GM12878 (cell line): ENCODE data around the gene VSTM4. TPM values are rescaled to one million over a fixed set of nuclear protein-coding genes. Genes with fewer than 3 reads are reported as not detected.

Experiments
- ATAC-seq: fragments of 200-7000 bp; cut with Tn5 transposase; 3 replicates; pipeline ENCODE4 v1.9.1; 2020; ENCODE audit warnings: mild to moderate bottlenecking, moderate library complexity
- BruUV-seq: library from RNA; stranded (reverse); fragments of 400-500 nt; replicated peaks from 2 replicates; lab custom pipeline; 2021; lab: Mats Ljungman, UMichigan
- CTCF ChIA-PET: fragments of 300-600 bp; sonication (Branson Sonifier 250); formaldehyde crosslinking; extraction: SDS; loops from one replicate; lab custom pipeline; 2021; ENCODE audit warnings: inconsistent platforms; lab: Yijun Ruan, JAX
- POLR2A ChIA-PET: fragments of 350-600 bp; formaldehyde crosslinking; extraction: SDS; loops from one replicate; lab custom pipeline; 2021; ENCODE audit warnings: inconsistent platforms; lab: Charles Lee
- RAD21 ChIA-PET: fragments of 300-600 bp; sonication (Branson Sonifier 250); formaldehyde crosslinking; loops from one replicate; lab custom pipeline; 2023; ENCODE audit warnings: antibody characterized with exemption; ENCODE audit not compliant: unreplicated experiment; lab: Charles Lee
- SMC1A ChIA-PET: fragments of 300-600 bp; sonication (Branson Sonifier 250); formaldehyde crosslinking; loops from one replicate; lab custom pipeline; 2023; ENCODE audit not compliant: unreplicated experiment, uncharacterized antibody; lab: Charles Lee
- DNase-seq: peaks from one replicate; pipeline ENCODE4 v3.0.0-alpha.2; 2011; ENCODE audit warnings: low read depth, low spot score
- FAIRE-seq: peaks from 3 replicates; lab custom pipeline; 2011; peaks lifted over from hg19 to GRCh38; lab: Jason Lieb, UNC
- H2AFZ ChIP-seq: 2 replicates; pipeline ENCODE4 v1.6.0; 2011; ENCODE audit warnings: low read depth, low read length, control low read depth; ENCODE audit not compliant: control insufficient read depth
- H3K27ac ChIP-seq: 2 replicates; pipeline ENCODE4 v1.5.1; 2011; ENCODE audit warnings: control low read depth; ENCODE audit not compliant: control insufficient read depth, insufficient read depth
- H3K27me3 ChIP-seq, 2 experiments: replicated peaks in 1 of 2; 2 replicates each; pipeline versions ENCODE4 v1.6.0 to v1.6.1; 2011; ENCODE audit warnings: low read length in 1 of 2; ENCODE audit not compliant: control insufficient read depth in 2 of 2, insufficient read depth in 2 of 2
- H3K36me3 ChIP-seq, 2 experiments: 2 replicates each; pipeline ENCODE4 v1.5.1; 2011; ENCODE audit warnings: low read length in 1 of 2; ENCODE audit not compliant: control insufficient read depth in 2 of 2, insufficient read depth in 2 of 2
- H3K4me1 ChIP-seq: 2 replicates; pipeline ENCODE4 v1.6.1; 2011; ENCODE audit warnings: mild to moderate bottlenecking, low read length, moderate library complexity, mixed read lengths; ENCODE audit not compliant: control insufficient read depth, insufficient read depth
- H3K4me2 ChIP-seq: 2 replicates; pipeline ENCODE4 v1.6.0; 2011; ENCODE audit warnings: control low read depth; ENCODE audit not compliant: control insufficient read depth, insufficient read depth
- H3K4me3 ChIP-seq: fragments of 200-600 bp; sonication (generic); 2 replicates; pipeline ENCODE4 v1.5.1; 2016
- H3K79me2 ChIP-seq: 2 replicates; pipeline ENCODE4 v1.6.0; 2011; ENCODE audit warnings: low read length; ENCODE audit not compliant: control insufficient read depth, insufficient read depth
- H3K9ac ChIP-seq: 2 replicates; pipeline ENCODE4 v1.8.0; 2011; ENCODE audit warnings: low read length, control low read depth, mixed read lengths; ENCODE audit not compliant: control insufficient read depth, insufficient read depth
- H3K9me3 ChIP-seq: replicated peaks from 3 replicates; pipeline ENCODE4 v1.5.1; 2011; ENCODE audit warnings: mild to moderate bottlenecking, low read length; ENCODE audit not compliant: control insufficient read depth, insufficient read depth
- H4K20me1 ChIP-seq: 2 replicates; pipeline ENCODE4 v1.6.0; 2011; ENCODE audit not compliant: control insufficient read depth, insufficient read depth
- E2F4 ChIP-seq: IDR thresholded peaks from 2 replicates; pipeline ENCODE4 v1.6.1; 2012; ENCODE audit warnings: low read depth, low read length, improper control_type of control experiment
- HDAC2 ChIP-seq: fragments of 200-600 bp; sonication (generic); IDR thresholded peaks from 2 replicates; pipeline ENCODE4 v1.6.1; 2017
- PRDM15 ChIP-seq: fragments of 450-650 bp; formaldehyde crosslinking; IDR thresholded peaks from 2 replicates; pipeline ENCODE4 v1.4.0; 2020; ENCODE audit warnings: mild to moderate bottlenecking, moderate library complexity
- TCF7 ChIP-seq: IDR thresholded peaks from 2 replicates; pipeline ENCODE4 v1.6.1; 2014; ENCODE audit warnings: antibody characterized with exemption, borderline replicate concordance
- ZNF24 ChIP-seq: fragments of 450-650 bp; IDR thresholded peaks from 2 replicates; pipeline ENCODE4 v1.6.1; 2017; ENCODE audit warnings: antibody characterized with exemption, mild to moderate bottlenecking
- WGBS: methylation state at CpG from one replicate; pipeline ENCODE4 v1.1.6; 2016; ENCODE audit warnings: low lambda C conversion rate; ENCODE audit not compliant: insufficient replicate concordance, insufficient coverage; ENCODE audit errors: missing lambda C conversion rate; 5-methylcytosine and 5-hydroxymethylcytosine counted together
- in situ Hi-C: fragments of 300-500 bp; cut with MboI; formaldehyde crosslinking; loops from 9 replicates; pipeline ENCODE4 v1.14.3; 2018; ENCODE audit warnings: mixed read lengths
- intact Hi-C: fragments of 100-400 bp; cut with micrococcal nuclease; formaldehyde crosslinking; loops from one replicate; pipeline ENCODE4 v1.14.2; 2022; ENCODE audit not compliant: unreplicated experiment
- polyA plus RNA-seq, 11 experiments: library from polyadenylated mRNA; depleted of rRNA in 4 of 11; unstranded in 6 of 11; stranded (reverse) in 5 of 11; fragments of >200 nt; fragmentation: Nextera tagmentation in 4 of 11; fragmentation: Illumina TruSeq in 1 of 11; extraction: Ambion mirVana in 4 of 11; extraction: Trizol in 1 of 11; gene quantifications; 1 replicate in 1 of 11; 2 replicates in 10 of 11; pipeline versions ENCODE4 v1.2.1 to v1.2.3, GENCODE V29; 2011 to 2016; ENCODE audit warnings: inconsistent platforms in 2 of 11, missing spikeins in 2 of 11, low read depth in 1 of 11
- total RNA-seq, 4 experiments: library from RNA; depleted of rRNA in 3 of 4; stranded (reverse); fragments of >200 nt in 3 of 4; fragmentation: Illumina TruSeq in 1 of 4; extraction: Trizol in 1 of 4; gene quantifications; 2 replicates each; pipeline versions ENCODE4 v1.2.1 to v1.2.3, GENCODE V29; 2013 to 2021

Gene VSTM4
- total and polyA plus RNA-seq, 10 of the 15 experiments (the other 5 are each of a cell fraction or from before 2014, with no cell fraction given): 0.01 to 0.14 (median 0.02) TPM; not detected in 7

GRCh38 chr10:49096890-49097445 lies 18.4 kb downstream of the VSTM4 start:
- WGBS: 40% methylated on average over 8 of the region's 8 CpGs
- Histone ChIP-seq H3K27ac (no peak overlapping the region), H3K79me2 (no peaks in the 10 kb centered on the region), H3K9me3 (no peaks in the 10 kb centered on the region), H3K36me3 (no peaks in the 10 kb centered on the region), H3K9ac (no peak overlapping the region), H3K4me2 (no peak overlapping the region), H3K4me3 (no peak overlapping the region), H4K20me1 (no peaks in the 10 kb centered on the region), H3K4me1 (no peaks in the 10 kb centered on the region), H3K27me3 (no peaks in the 10 kb centered on the region; a peak in 1 of 4 replicates), H2AFZ (no peak overlapping the region)
- BruUV-seq: no TSS peak
- in situ Hi-C loops (no loop called here), intact Hi-C loops (no loop called here)
- DNase-seq (no peak), ATAC-seq (no peak), FAIRE-seq (no peak)
- SMC1A ChIA-PET: no interaction called here
- TF ChIP-seq TCF7 (no peak), PRDM15 (no peak), HDAC2 (no peak), E2F4 (no peak), ZNF24 (no peak)
- CTCF ChIA-PET: interaction anchor here (0.7 kb wide), 1 partner anchor 595 kb away, joined by 3 read pairs; no protein-coding TSS in a partner anchor
- POLR2A ChIA-PET: interaction anchor here (0.6 kb wide), 1 partner anchor 563 kb away, joined by 3 read pairs; no protein-coding TSS in a partner anchor
- RAD21 ChIA-PET: no interaction called here
